LNCaP clone FGC (cell line): Measurements from ENCODE around the gene RARA.

ENCODE experiments used
- DNase-seq: peaks from one replicate; pipeline ENCODE4 v3.0.0-alpha.2; 2011; ENCODE audit warnings: low read depth
- H3K4me3 ChIP-seq: 2 replicates; pipeline ENCODE4 v1.5.1; 2011; ENCODE audit warnings: mild to moderate bottlenecking, low read depth, low read length, control low read depth
- CTCF ChIP-seq: IDR thresholded peaks from 2 replicates; pipeline ENCODE4 v1.5.1; 2012; ENCODE audit warnings: mild to moderate bottlenecking; ENCODE audit not compliant: control insufficient read depth, insufficient read depth; ENCODE audit errors: extremely low read depth

RARA gene

DNA sequence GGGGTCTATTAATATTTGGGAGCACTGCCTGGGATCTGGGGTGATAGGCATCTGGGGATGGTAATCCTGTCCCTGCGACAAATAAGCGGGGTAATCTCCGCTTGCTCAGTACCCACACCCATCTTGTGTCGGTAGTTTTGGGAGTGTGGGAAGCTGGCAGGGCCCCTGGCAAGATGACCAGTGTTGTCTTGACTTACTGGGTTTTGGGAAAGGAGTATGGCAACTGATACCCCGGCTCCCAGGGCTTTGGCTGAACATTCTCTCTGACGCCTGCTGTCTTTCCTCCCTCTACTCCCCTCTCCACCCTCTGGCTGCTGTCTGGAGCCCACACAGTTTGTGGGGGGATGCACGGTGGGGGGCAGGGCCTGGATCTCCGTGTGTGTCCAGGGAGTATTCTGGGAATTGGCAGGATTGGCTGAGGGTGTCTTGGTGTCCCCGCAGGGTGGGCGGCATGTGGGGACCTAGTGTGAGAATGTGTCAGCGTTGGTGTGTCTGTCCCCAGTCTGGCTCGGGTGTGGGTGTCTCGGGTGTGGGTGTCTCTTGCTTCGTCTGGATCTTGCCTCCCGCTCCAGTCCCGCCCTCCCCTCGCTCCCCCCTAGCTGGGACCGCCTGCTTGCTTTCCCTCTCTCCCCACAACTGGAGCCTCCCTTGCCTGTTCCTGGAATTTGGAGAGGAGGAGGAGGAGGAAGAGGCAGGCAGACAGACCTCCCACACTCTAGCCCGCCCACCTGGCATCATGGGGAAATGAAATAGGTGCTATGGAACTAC lies 12.0 kb downstream of the RARA start:
- DNase-seq: no peak
- TF ChIP-seq CTCF: no peak
- H3K4me3 ChIP-seq: no peak overlapping the region

DNA sequence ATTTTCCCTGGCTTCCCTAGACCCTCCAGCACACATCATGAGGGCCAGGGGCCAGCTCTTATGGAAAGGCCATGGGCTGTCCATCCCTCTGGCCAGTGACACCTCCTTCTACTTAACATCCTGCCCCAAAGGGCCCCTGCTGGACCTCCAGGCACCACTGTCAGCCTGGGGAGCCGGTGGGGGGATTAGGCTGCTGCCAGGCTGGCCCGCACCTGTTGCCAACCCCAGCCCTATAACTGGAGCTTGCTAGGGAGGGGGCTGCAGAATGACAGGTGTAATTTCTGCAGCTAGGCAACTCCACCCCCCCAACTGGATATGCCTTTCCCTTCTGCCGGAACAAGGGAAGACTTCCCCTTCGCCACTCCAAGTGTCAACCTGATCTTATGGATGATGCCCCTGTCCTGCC lies 12.5 kb downstream of the RARA start:
- no peak for DNase-seq
- no peak overlapping the region for H3K4me3 ChIP-seq

GRCh38 chr17:40321961-40322357 lies 13.0 kb downstream of the RARA start:
- DNase-seq: no peak
- no peak for TF ChIP-seq CTCF
- no peak overlapping the region for H3K4me3 ChIP-seq

More for the DNA sequence above, 12.5 kb downstream of the RARA start:
- no peak for TF ChIP-seq CTCF

GRCh38 chr17:40322358-40323315 lies 13.7 kb downstream of the RARA start:
- TF ChIP-seq CTCF: no peak
- no peak overlapping the region for H3K4me3 ChIP-seq
- DNase-seq: no peak

GRCh38 chr17:40323391-40324381 lies 14.7 kb downstream of the RARA start:
- no peak for DNase-seq
- H3K4me3 ChIP-seq: no peak overlapping the region
- no peak for TF ChIP-seq CTCF
